ENCODE data around the gene FMO2. TPM values are rescaled to one million over a fixed set of nuclear protein-coding genes. Genes with fewer than 3 reads are reported as not detected.
A peak's percentile ranks its signal among the peaks of the same experiment; 100 is the strongest.
"Not testable (repeated sequence)": the region's sequence is repeated elsewhere in the genome, so short reads cannot be mapped to it uniquely, and the experiment has no call there.

FMO2 gene
- total and polyA plus RNA-seq, 2 donors (not counting 1 experiment from before 2014, with no cell fraction given): 104 to 136 TPM

DNA sequence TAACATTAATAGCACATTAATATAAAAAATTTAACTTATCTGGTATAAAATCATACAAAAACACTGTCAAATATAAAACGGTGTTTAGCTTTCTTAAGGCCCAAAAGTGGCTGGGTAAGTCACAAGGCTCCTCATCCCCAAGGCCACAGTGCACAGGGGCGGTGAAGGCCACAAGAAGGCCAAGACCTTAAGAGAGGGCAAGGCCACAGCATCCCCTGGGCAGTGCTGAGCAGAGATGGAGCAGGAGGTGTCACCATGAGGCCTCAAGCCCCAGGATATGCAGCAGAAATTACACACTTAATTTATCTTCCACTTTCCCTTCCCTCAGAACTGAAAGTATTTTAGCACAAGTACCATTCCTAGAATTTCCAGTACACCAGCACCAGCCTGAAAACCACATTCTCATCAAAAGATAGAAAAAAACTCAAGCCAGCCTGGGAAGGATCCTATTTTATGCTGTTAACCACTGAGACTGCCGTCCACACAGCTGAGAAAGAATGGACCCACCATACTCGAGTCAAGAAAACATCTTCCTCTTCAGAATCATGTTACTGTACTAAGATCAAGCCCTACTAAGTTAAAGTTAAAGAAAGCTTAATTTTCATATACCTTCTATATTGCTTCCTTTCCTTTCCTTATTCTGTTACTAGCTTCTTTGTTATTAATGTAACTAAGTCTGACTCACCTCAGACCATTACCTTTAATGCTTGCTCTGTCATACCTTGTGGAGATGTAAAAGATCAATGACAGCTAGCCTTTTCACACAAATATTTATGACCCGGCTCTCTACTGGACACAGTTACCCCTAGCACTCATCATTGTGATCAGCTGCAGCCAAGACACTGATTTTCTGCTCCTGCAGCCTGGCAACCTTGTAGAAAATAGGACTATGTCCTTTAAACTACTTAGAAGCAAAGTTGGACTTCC, 36.8 kb downstream of the FMO2 start:
- Histone ChIP-seq H3K9ac (ENCODE audit: insufficient read depth, low read length) (no peak overlapping the region), H3K4me2 (ENCODE audit: extremely low read depth, insufficient read depth, low read length) (peak overlapping the region; percentile 37)

DNA sequence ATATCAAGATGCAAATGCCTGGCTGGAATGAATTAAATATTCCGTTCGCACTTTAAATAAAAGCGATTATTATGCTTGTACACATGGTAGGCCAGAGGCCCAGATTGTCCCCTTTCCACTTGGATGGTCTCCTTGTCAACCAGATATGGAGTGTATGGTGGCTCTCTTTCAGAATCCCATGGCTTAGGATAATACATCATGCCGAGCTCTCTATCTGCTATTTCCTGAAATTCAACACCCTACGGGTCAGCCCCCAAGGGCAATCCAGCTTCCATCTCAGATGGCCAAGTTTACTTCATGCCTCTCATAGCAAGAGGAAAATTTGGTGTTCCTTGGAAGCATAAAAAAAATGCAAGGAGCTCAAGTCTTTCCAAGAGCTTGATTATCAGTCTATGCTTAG, 37.8 kb downstream of the FMO2 start:
- no peaks in the 10 kb centered on the region for H3K27me3 ChIP-seq (ENCODE audit: control insufficient read depth, insufficient read depth, low read length)
- H3K4me1 ChIP-seq (ENCODE audit: control insufficient read depth, extremely low read depth, insufficient read depth, low read length): peaks cover 16% of the 10 kb centered on the region
- no peak overlapping the region for H3K27ac ChIP-seq (ENCODE audit: insufficient read depth, low read length)
- no peak overlapping the region for H2AFZ ChIP-seq (ENCODE audit: low read length)
- no peak overlapping the region for H3K9ac ChIP-seq (ENCODE audit: insufficient read depth, low read length)
- H3K79me2 ChIP-seq (ENCODE audit: control insufficient read depth, insufficient read depth, low read length): no peaks in the 10 kb centered on the region
- TF ChIP-seq EZH2 (IDR thresholded peaks at IDR 0.05; ENCODE audit: low read length, missing control alignments): no peak
- TF ChIP-seq, protein P1, sequence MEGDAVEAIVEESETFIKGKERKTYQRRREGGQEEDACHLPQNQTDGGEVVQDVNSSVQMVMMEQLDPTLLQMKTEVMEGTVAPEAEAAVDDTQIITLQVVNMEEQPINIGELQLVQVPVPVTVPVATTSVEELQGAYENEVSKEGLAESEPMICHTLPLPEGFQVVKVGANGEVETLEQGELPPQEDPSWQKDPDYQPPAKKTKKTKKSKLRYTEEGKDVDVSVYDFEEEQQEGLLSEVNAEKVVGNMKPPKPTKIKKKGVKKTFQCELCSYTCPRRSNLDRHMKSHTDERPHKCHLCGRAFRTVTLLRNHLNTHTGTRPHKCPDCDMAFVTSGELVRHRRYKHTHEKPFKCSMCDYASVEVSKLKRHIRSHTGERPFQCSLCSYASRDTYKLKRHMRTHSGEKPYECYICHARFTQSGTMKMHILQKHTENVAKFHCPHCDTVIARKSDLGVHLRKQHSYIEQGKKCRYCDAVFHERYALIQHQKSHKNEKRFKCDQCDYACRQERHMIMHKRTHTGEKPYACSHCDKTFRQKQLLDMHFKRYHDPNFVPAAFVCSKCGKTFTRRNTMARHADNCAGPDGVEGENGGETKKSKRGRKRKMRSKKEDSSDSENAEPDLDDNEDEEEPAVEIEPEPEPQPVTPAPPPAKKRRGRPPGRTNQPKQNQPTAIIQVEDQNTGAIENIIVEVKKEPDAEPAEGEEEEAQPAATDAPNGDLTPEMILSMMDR (conservative IDR thresholded peaks at IDR 0.05 in 1 of 2, IDR thresholded peaks at IDR 0.05 in 1 of 2; ENCODE audit: low read depth in 1 of 2, low read length in 2 of 2): no peak
- no peak overlapping the region for H3K4me3 ChIP-seq (replicated peaks in 1 of 4; ENCODE audit: control extremely low read depth in 1 of 4, insufficient read depth in 1 of 4, low read depth in 3 of 4, low read length in 4 of 4)
- no peaks in the 10 kb centered on the region for H3K36me3 ChIP-seq (ENCODE audit: control insufficient read depth, insufficient read depth, low read length)
- no peaks in the 10 kb centered on the region for H3K9me3 ChIP-seq (ENCODE audit: control insufficient read depth, insufficient read depth, low read depth, low read length)
- DNase-seq (ENCODE audit: low read depth in 2 of 2): peak; percentile 11 to 14
- no peak overlapping the region for H3K4me2 ChIP-seq (ENCODE audit: extremely low read depth, insufficient read depth, low read length)
- no peaks in the 10 kb centered on the region for H4K20me1 ChIP-seq (ENCODE audit: control insufficient read depth, extremely low read depth, insufficient read depth, low read length)

More for the DNA sequence above, 36.8 kb downstream of the FMO2 start:
- Histone ChIP-seq H3K27me3 (ENCODE audit: control insufficient read depth, insufficient read depth, low read length) (no peaks in the 10 kb centered on the region), H4K20me1 (ENCODE audit: control insufficient read depth, extremely low read depth, insufficient read depth, low read length) (no peaks in the 10 kb centered on the region), H3K36me3 (ENCODE audit: control insufficient read depth, insufficient read depth, low read length) (no peaks in the 10 kb centered on the region), H3K4me3 (replicated peaks in 1 of 4; ENCODE audit: control extremely low read depth in 1 of 4, insufficient read depth in 1 of 4, low read depth in 3 of 4, low read length in 4 of 4) (no peak overlapping the region), H3K9me3 (ENCODE audit: control insufficient read depth, insufficient read depth, low read depth, low read length) (no peaks in the 10 kb centered on the region), H3K27ac (ENCODE audit: insufficient read depth, low read length) (no peak overlapping the region), H2AFZ (ENCODE audit: low read length) (peak overlapping the region; percentile 54), H3K4me1 (ENCODE audit: control insufficient read depth, extremely low read depth, insufficient read depth, low read length) (peaks cover 16% of the 10 kb centered on the region), H3K79me2 (ENCODE audit: control insufficient read depth, insufficient read depth, low read length) (no peaks in the 10 kb centered on the region)
- DNase-seq (ENCODE audit: low read depth in 2 of 2): peak; percentile 51 to 74
- TF ChIP-seq, protein P1 (conservative IDR thresholded peaks at IDR 0.05 in 1 of 2, IDR thresholded peaks at IDR 0.05 in 1 of 2; ENCODE audit: low read depth in 1 of 2, low read length in 2 of 2): no peak
- no peak for TF ChIP-seq EZH2 (IDR thresholded peaks at IDR 0.05; ENCODE audit: low read length, missing control alignments)

DNA sequence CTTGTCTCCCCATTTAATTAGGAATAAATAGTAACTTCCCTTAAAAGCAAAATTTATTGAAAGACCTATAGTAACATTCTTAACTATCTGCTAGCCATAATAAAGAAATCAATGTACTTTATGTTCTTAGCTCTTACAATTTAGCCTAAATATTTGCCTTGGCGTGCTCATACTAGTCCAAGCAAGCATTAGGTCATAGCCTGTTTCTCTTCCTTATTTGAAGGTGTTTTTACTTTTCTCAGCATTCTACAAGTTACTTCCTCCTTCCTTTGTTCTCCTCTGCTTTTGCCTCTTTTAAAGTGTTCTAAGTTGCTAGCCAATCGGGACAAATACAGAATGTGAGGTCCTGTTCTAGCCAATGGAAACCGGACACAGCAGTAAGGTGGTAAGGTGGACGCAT, 39.2 kb downstream of the FMO2 start:
- H3K36me3 ChIP-seq (ENCODE audit: control insufficient read depth, insufficient read depth, low read length); H3K79me2 ChIP-seq (ENCODE audit: control insufficient read depth, insufficient read depth, low read length); H3K4me3 ChIP-seq (replicated peaks in 1 of 4; ENCODE audit: control extremely low read depth in 1 of 4, insufficient read depth in 1 of 4, low read depth in 3 of 4, low read length in 4 of 4); H4K20me1 ChIP-seq (ENCODE audit: control insufficient read depth, extremely low read depth, insufficient read depth, low read length); H3K9ac ChIP-seq (ENCODE audit: insufficient read depth, low read length); H2AFZ ChIP-seq (ENCODE audit: low read length); H3K9me3 ChIP-seq (ENCODE audit: control insufficient read depth, insufficient read depth, low read depth, low read length); H3K4me2 ChIP-seq (ENCODE audit: extremely low read depth, insufficient read depth, low read length); H3K27ac ChIP-seq (ENCODE audit: insufficient read depth, low read length); H3K27me3 ChIP-seq (ENCODE audit: control insufficient read depth, insufficient read depth, low read length): not testable (repeated sequence)
- peak in 1 of 2 donors; percentile 9 for DNase-seq (ENCODE audit: low read depth in 2 of 2)
- H3K4me1 ChIP-seq (ENCODE audit: control insufficient read depth, extremely low read depth, insufficient read depth, low read length): peaks cover 15% of the 10 kb centered on the region
